ENCODE measurements around the gene FARSB. TPM values are rescaled to one million over a fixed set of nuclear protein-coding genes. Genes with fewer than 3 reads are reported as not detected.
A peak's percentile ranks its signal among the peaks of the same experiment; 100 is the strongest.
"Not testable (repeated sequence)": the region's sequence is repeated elsewhere in the genome, so short reads cannot be mapped to it uniquely, and the experiment has no call there.

Gene FARSB
- total RNA-seq, 1 donor from 2014 or later = 4.4 TPM

- intact Hi-C loops (cut with DNase I) = no loop called here
- no peaks in the 10 kb centered on the region for H3K27me3 ChIP-seq
- TF ChIP-seq, protein P1, sequence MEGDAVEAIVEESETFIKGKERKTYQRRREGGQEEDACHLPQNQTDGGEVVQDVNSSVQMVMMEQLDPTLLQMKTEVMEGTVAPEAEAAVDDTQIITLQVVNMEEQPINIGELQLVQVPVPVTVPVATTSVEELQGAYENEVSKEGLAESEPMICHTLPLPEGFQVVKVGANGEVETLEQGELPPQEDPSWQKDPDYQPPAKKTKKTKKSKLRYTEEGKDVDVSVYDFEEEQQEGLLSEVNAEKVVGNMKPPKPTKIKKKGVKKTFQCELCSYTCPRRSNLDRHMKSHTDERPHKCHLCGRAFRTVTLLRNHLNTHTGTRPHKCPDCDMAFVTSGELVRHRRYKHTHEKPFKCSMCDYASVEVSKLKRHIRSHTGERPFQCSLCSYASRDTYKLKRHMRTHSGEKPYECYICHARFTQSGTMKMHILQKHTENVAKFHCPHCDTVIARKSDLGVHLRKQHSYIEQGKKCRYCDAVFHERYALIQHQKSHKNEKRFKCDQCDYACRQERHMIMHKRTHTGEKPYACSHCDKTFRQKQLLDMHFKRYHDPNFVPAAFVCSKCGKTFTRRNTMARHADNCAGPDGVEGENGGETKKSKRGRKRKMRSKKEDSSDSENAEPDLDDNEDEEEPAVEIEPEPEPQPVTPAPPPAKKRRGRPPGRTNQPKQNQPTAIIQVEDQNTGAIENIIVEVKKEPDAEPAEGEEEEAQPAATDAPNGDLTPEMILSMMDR (IDR thresholded peaks at IDR 0.05) = no peak
- no peak overlapping the region for H3K27ac ChIP-seq
- DNase-seq (ENCODE audit: low spot score in 2 of 2) = no peak
- H3K9me3 ChIP-seq = no peaks in the 10 kb centered on the region
- no peak overlapping the region for H3K4me3 ChIP-seq
- peaks cover 0 to 3% of the 10 kb centered on the region in 2 donors for H3K4me1 ChIP-seq
- no peaks in the 10 kb centered on the region for H3K36me3 ChIP-seq
These were observed 42.4 kb upstream of the FARSB start for GRCh38 chr2:222698276-222698675.

GRCh38 chr2:222693837-222694236 is 37.9 kb upstream of the FARSB start:
- TF ChIP-seq, protein P1 (IDR thresholded peaks at IDR 0.05) = peak in 1 of 3 experiments; percentile 22
- no peak overlapping the region for H3K4me3 ChIP-seq
- intact Hi-C loops (cut with DNase I) = no loop called here
- H3K27ac ChIP-seq = no peak overlapping the region
- no peaks in the 10 kb centered on the region for H3K27me3 ChIP-seq
- no peaks in the 10 kb centered on the region for H3K36me3 ChIP-seq
- peaks cover 0 to 6% of the 10 kb centered on the region in 2 donors for H3K4me1 ChIP-seq
- H3K9me3 ChIP-seq = no peaks in the 10 kb centered on the region
- DNase-seq (ENCODE audit: low spot score in 2 of 2) = no peak

DNA sequence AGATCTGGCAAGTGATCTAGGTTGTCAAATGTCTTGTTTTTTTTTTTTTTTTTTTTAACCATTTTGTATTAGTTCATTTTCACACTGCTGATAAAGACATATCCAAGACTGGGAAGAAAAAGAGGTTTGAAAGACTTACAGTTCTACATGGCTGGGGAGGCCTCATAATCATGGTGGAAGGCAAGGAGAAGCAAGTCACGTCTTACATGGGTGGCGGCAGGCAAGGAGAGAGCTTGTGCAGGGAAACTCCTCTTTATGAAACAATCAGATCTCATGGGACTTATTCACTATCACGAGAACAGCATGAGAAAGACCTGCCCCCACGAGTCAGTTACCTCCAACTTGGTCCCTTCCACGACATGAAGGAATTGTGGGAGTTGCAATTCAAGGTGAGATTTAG is 37.5 kb upstream of the FARSB start:
- H3K4me1 ChIP-seq; intact Hi-C loops (cut with DNase I); H3K36me3 ChIP-seq; H3K9me3 ChIP-seq; H3K27ac ChIP-seq; H3K4me3 ChIP-seq; DNase-seq (ENCODE audit: low spot score in 2 of 2); H3K27me3 ChIP-seq: not testable (repeated sequence)

- DNase-seq (ENCODE audit: low spot score in 2 of 2) = peak; percentile 16 to 85
These were observed 34.8 kb upstream of the FARSB start for GRCh38 chr2:222690564-222691200.

GRCh38 chr2:222689322-222689721 is 33.4 kb upstream of the FARSB start:
- intact Hi-C loops (cut with DNase I) = loop anchor here (5.0 kb wide), 1 partner anchor 228 kb away; no protein-coding TSS in a partner anchor
- Histone ChIP-seq H3K27ac (peak overlapping the region; percentile 44 to 65), H3K9me3 (no peaks in the 10 kb centered on the region), H3K4me1 (peaks cover 0 to 6% of the 10 kb centered on the region in 2 donors), H3K27me3 (no peaks in the 10 kb centered on the region), H3K36me3 (no peaks in the 10 kb centered on the region), H3K4me3 (no peak overlapping the region)
- TF ChIP-seq, protein P1 (IDR thresholded peaks at IDR 0.05) = no peak
- no peak for DNase-seq (ENCODE audit: low spot score in 2 of 2)

More at GRCh38 chr2:222690564-222691200, 34.8 kb upstream of the FARSB start:
- no peaks in the 10 kb centered on the region for H3K9me3 ChIP-seq
- H3K27ac ChIP-seq = no peak overlapping the region
- TF ChIP-seq, protein P1 (IDR thresholded peaks at IDR 0.05) = peak; percentile 92 to 97 (median 97)
- no peaks in the 10 kb centered on the region for H3K36me3 ChIP-seq
- no peak overlapping the region for H3K4me3 ChIP-seq
- H3K27me3 ChIP-seq = no peaks in the 10 kb centered on the region
- peaks cover 0 to 6% of the 10 kb centered on the region in 2 donors for H3K4me1 ChIP-seq
- intact Hi-C loops (cut with DNase I) = loop anchor here (2.0 kb wide), 1 partner anchor 18 kb away; no protein-coding TSS in a partner anchor

- TF ChIP-seq, protein P1 (IDR thresholded peaks at IDR 0.05) = no peak
- DNase-seq (ENCODE audit: low spot score in 2 of 2) = no peak
- peaks cover 0 to 6% of the 10 kb centered on the region in 2 donors for H3K4me1 ChIP-seq
- H3K36me3 ChIP-seq = no peaks in the 10 kb centered on the region
- no peaks in the 10 kb centered on the region for H3K27me3 ChIP-seq
- H3K9me3 ChIP-seq = no peaks in the 10 kb centered on the region
- H3K27ac ChIP-seq = peak overlapping the region; percentile 44 to 65
- H3K4me3 ChIP-seq = no peak overlapping the region
- intact Hi-C loops (cut with DNase I) = loop anchor here (5.0 kb wide), 1 partner anchor 228 kb away; no protein-coding TSS in a partner anchor
These were observed 33.0 kb upstream of the FARSB start for GRCh38 chr2:222688917-222689316.
